Breast epithelium (tissue), 4 donors: ENCODE results near the gene GALNT2. TPM values are rescaled to one million over a fixed set of nuclear protein-coding genes. Genes with fewer than 3 reads are reported as not detected.

Experiments used
- DNase-seq, 2 donors: peaks; one replicate each; pipeline ENCODE4 v3.0.0-alpha.2; 2019; ENCODE audit warnings: low spot score in 2 of 2
- H3K27ac ChIP-seq, 2 donors: fragments of 200-600 bp; sonication (generic) in 1 of 2; one replicate each; pipeline ENCODE4 v1.5.1; 2016 to 2019; ENCODE audit warnings: mild to moderate bottlenecking in 1 of 2
- H3K27me3 ChIP-seq, 2 donors: fragments of 200-600 bp; sonication (generic) in 1 of 2; one replicate each; pipeline versions ENCODE4 v1.5.1 to v1.6.0; 2017 to 2019; ENCODE audit warnings: control low read depth in 1 of 2, mild to moderate bottlenecking in 1 of 2
- H3K36me3 ChIP-seq: fragments of 200-600 bp; one replicate; pipeline ENCODE4 v1.5.1; 2019
- H3K4me1 ChIP-seq, 2 donors: fragments of 200-600 bp; sonication (generic); one replicate each; pipeline ENCODE4 v1.5.1; 2016 to 2019; ENCODE audit warnings: control low read depth in 1 of 2
- H3K4me3 ChIP-seq, 3 donors: fragments of 200-600 bp; sonication (generic); 1 replicate in 2 of 3; 2 replicates in 1 of 3; pipeline ENCODE4 v1.5.1; 2016 to 2019; ENCODE audit warnings: mild to moderate bottlenecking in 3 of 3, moderate library complexity in 2 of 3
- H3K9me3 ChIP-seq, 2 donors: fragments of 200-600 bp; sonication (generic) in 1 of 2; one replicate each; pipeline ENCODE4 v1.5.1; 2016 to 2019; ENCODE audit warnings: control low read depth in 1 of 2
- CTCF ChIP-seq, 3 donors: fragments of 450-650 bp; IDR thresholded peaks; one replicate each; pipeline ENCODE4 v1.5.1; 2016 to 2017; ENCODE audit warnings: antibody characterized with exemption in 3 of 3, mild to moderate bottlenecking in 3 of 3, moderate library complexity in 3 of 3
- POLR2A ChIP-seq: fragments of 450-650 bp; IDR thresholded peaks from one replicate; pipeline ENCODE4 v1.6.1; 2016; ENCODE audit warnings: antibody characterized with exemption, mild to moderate bottlenecking, moderate library complexity
- POLR2AphosphoS5 ChIP-seq, 3 donors: sonication (generic); formaldehyde crosslinking; IDR thresholded peaks; one replicate each; pipeline ENCODE4 v1.6.1; 2017; ENCODE audit warnings: antibody characterized with exemption in 3 of 3
- intact Hi-C: fragments of 100-400 bp; cut with DNase I; formaldehyde crosslinking; loops from one replicate; pipeline ENCODE4 v1.15.1; 2023; ENCODE audit warnings: low total_unique reads
- total RNA-seq, 3 donors: library from RNA; depleted of rRNA; stranded (reverse); fragments of >200 nt; gene quantifications; one replicate each; pipeline ENCODE4 v1.1.0, GENCODE V29; 2016

The GALNT2 gene
- total RNA-seq, 3 donors from 2014 or later: 27.4 to 53.0 (median 42.6) TPM

GRCh38 chr1:230144758-230145504 is 77.9 kb downstream of the GALNT2 start:
- H3K27ac ChIP-seq: no peak overlapping the region
- intact Hi-C loops: no loop called here
- no peak overlapping the region for H3K4me3 ChIP-seq
- TF ChIP-seq POLR2A: no peak
- TF ChIP-seq POLR2AphosphoS5 (IDR thresholded peaks at IDR 0.05): no peak
- TF ChIP-seq CTCF (IDR thresholded peaks at IDR 0.05): no peak
- no peak for DNase-seq
- no peaks in the 10 kb centered on the region for H3K9me3 ChIP-seq
- H3K36me3 ChIP-seq: no peaks in the 10 kb centered on the region
- no peaks in the 10 kb centered on the region for H3K27me3 ChIP-seq
- H3K4me1 ChIP-seq: peaks cover 0 to 25% of the 10 kb centered on the region in 2 donors

GRCh38 chr1:230145505-230145899 is 78.5 kb downstream of the GALNT2 start:
- H3K36me3 ChIP-seq: no peaks in the 10 kb centered on the region
- no peak for DNase-seq
- H3K4me1 ChIP-seq: peaks cover 0 to 25% of the 10 kb centered on the region in 2 donors
- H3K9me3 ChIP-seq: no peaks in the 10 kb centered on the region
- H3K4me3 ChIP-seq: no peak overlapping the region
- H3K27ac ChIP-seq: peak overlapping the region in 1 of 2 donors; percentile 22
- H3K27me3 ChIP-seq: no peaks in the 10 kb centered on the region
- TF ChIP-seq CTCF (IDR thresholded peaks at IDR 0.05) (no peak), POLR2AphosphoS5 (IDR thresholded peaks at IDR 0.05) (no peak), POLR2A (no peak)
- intact Hi-C loops: no loop called here

GRCh38 chr1:230145953-230146476 is 79.0 kb downstream of the GALNT2 start:
- no peaks in the 10 kb centered on the region for H3K27me3 ChIP-seq
- DNase-seq: no peak
- intact Hi-C loops: no loop called here
- H3K4me1 ChIP-seq: peaks cover 0 to 25% of the 10 kb centered on the region in 2 donors
- H3K4me3 ChIP-seq: no peak overlapping the region
- TF ChIP-seq CTCF (IDR thresholded peaks at IDR 0.05) (no peak), POLR2A (no peak), POLR2AphosphoS5 (IDR thresholded peaks at IDR 0.05) (no peak)
- H3K36me3 ChIP-seq: no peaks in the 10 kb centered on the region
- H3K27ac ChIP-seq: peak overlapping the region in 1 of 2 donors; percentile 22
- no peaks in the 10 kb centered on the region for H3K9me3 ChIP-seq

GRCh38 chr1:230146709-230147108 is 79.7 kb downstream of the GALNT2 start:
- peaks cover 0 to 25% of the 10 kb centered on the region in 2 donors for H3K4me1 ChIP-seq
- TF ChIP-seq POLR2A: no peak
- no peak for TF ChIP-seq POLR2AphosphoS5 (IDR thresholded peaks at IDR 0.05)
- TF ChIP-seq CTCF (IDR thresholded peaks at IDR 0.05): no peak
- DNase-seq: no peak
- H3K27ac ChIP-seq: no peak overlapping the region
- no peak overlapping the region for H3K4me3 ChIP-seq
- intact Hi-C loops: no loop called here
- H3K36me3 ChIP-seq: no peaks in the 10 kb centered on the region
- no peaks in the 10 kb centered on the region for H3K27me3 ChIP-seq
- no peaks in the 10 kb centered on the region for H3K9me3 ChIP-seq
